ENCODE measurements around the gene AUTS2.
"Not testable (repeated sequence)": the region's sequence is repeated elsewhere in the genome, so short reads cannot be mapped to it uniquely, and the experiment has no call there.

Gene AUTS2

DNA sequence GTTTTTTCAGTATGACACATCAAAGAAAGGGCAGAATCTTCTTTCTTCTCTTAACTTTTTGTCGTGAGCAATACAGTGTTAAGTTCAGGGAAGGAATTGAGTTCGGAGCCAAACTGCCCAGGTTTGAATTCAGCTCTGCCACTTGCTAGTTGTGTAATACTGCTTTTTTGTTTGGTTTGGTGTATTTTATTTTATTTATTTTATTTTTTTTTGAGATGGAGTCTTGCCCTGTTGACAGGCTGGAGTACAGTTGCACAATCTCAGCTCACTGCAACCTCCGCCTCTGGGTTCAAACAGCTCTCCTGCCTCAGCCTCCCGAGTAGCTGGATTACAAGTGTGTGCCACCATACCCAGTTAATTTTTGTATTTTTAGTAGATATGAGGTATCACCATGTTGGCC lies 993.9 kb downstream of the AUTS2 start:
- 70% methylated on average over 4 of the region's 4 CpGs for WGBS
- H3K27ac ChIP-seq (ENCODE audit: low read depth, low read length): no peak overlapping the region
- H3K9me3 ChIP-seq (ENCODE audit: insufficient read depth, low read depth, low read length): no peaks in the 10 kb centered on the region
- H3K36me3 ChIP-seq (ENCODE audit: insufficient read depth, low read length): no peaks in the 10 kb centered on the region
- H3K9ac ChIP-seq (ENCODE audit: low read depth, low read length): no peak overlapping the region
- peaks cover 35% of the 10 kb centered on the region for H3K4me1 ChIP-seq (ENCODE audit: insufficient read depth, low read length)
- H3K4me3 ChIP-seq (ENCODE audit: low read length): no peak overlapping the region
- peaks cover 40% of the 10 kb centered on the region for H3K27me3 ChIP-seq (ENCODE audit: insufficient read depth, low read length)

DNA sequence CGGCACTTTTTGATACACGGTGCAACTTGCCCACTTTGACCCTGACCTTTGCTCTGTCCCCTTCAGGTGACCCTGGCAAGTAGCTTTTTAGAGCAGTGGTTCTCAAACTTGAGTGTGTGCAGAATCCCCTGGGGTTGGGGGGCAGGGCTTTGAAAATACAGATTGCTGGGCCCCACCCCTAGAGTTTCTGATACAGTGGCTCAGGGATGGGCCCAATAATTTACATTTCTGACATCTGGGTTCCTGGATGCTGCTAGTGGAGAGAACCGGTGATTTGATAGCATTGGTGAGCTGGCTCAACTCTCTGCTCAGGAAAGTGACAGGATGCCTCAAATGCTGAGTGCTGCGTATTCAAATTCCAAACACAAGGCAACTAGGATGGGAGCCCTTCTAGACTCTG lies 995.9 kb downstream of the AUTS2 start:
- Histone ChIP-seq H3K9ac (ENCODE audit: low read depth, low read length) (no peak overlapping the region), H3K27ac (ENCODE audit: low read depth, low read length) (no peak overlapping the region), H3K36me3 (ENCODE audit: insufficient read depth, low read length) (no peaks in the 10 kb centered on the region), H3K9me3 (ENCODE audit: insufficient read depth, low read depth, low read length) (no peaks in the 10 kb centered on the region), H3K4me1 (ENCODE audit: insufficient read depth, low read length) (peaks cover 21% of the 10 kb centered on the region), H3K27me3 (ENCODE audit: insufficient read depth, low read length) (peaks cover 60% of the 10 kb centered on the region), H3K4me3 (ENCODE audit: low read length) (no peak overlapping the region)
- WGBS: 79% methylated on average over 4 of the region's 4 CpGs

DNA sequence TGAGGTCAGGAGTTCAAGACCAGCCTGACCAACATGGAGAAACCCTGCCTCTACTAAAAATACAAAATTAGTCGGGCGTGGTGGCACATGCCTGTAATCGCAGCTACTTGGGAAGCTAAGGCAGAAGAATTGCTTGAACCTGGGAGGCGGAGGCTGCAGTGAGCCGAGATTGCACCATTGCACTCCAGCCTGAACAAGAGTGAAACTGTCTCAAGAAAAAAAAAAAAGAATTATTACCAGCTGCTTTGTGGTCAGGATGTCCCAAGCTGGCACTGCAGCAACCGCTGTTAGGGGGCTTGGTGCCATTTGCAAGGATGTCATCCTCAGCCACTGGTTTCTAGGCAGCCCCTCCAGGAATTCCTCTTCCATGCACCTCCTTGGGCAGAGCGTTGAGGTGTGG lies 996.6 kb downstream of the AUTS2 start:
- not testable (repeated sequence) for H3K9ac ChIP-seq (ENCODE audit: low read depth, low read length); H3K36me3 ChIP-seq (ENCODE audit: insufficient read depth, low read length); H3K4me3 ChIP-seq (ENCODE audit: low read length); H3K9me3 ChIP-seq (ENCODE audit: insufficient read depth, low read depth, low read length); H3K27ac ChIP-seq (ENCODE audit: low read depth, low read length)
- WGBS: 95% methylated on average over 7 of the region's 7 CpGs
- H3K27me3 ChIP-seq (ENCODE audit: insufficient read depth, low read length): peaks cover 67% of the 10 kb centered on the region
- peaks cover 23% of the 10 kb centered on the region for H3K4me1 ChIP-seq (ENCODE audit: insufficient read depth, low read length)

DNA sequence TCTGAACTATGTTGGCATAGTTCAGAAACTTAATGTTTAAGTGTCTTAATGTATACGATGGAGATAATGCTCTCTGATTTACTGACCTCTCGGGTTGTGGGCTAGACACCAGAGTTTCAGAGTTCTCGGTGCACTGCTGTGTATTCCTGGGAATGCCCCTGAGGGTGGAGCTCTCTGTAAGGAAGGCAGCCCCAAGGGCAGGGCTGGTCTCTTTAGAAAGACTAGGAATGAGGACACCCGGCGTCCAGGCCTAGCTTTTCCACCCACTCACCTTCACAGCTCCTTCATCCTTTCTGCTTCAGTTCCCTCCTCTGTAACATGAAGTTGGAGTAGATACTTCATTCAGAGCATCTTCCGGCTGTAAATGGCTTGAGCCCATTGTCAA lies 997.1 kb downstream of the AUTS2 start:
- no peak overlapping the region for H3K9ac ChIP-seq (ENCODE audit: low read depth, low read length)
- H3K27ac ChIP-seq (ENCODE audit: low read depth, low read length): no peak overlapping the region
- H3K27me3 ChIP-seq (ENCODE audit: insufficient read depth, low read length): peaks cover 69% of the 10 kb centered on the region

DNA sequence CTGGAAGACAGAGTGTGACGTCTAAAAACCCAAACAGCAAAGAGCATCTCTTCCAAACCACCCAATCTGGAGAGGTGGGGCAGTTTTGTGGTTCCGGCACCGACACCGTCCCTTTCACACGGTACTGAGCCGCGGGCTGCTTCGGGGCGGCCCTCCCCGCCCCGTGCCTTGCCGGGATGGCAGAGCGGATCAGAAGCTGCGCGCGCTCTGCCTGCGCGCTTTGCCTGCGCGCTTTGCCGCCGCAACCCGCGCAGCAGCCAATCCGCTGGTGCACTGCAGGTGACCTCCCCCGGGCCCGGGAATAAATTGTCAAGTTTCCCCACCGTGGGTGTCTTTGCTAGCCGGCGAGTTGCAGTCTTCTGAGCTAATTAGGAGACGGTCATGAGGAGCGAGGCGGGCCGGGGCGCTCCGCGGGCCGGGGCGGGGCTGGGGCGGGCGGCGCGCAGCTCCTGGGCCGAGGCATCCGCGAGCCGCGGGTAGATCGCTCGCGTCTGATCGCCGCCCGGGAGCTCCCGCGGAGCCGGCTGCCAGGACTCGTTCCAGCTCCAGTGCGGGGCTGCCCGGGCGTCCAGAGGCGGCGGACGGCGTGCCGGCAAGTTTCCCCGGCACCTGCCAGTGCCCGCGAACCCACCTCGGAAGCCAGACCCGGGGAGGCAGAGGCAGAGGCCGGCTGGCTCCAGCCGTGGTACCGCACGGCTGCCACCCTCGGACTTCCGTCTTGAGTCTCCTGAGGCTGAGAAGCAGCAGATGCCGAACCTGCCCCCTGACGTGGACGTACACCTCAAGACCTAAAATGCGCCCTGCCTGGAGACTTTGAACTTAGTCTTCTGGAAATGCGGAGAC lies 997.7 kb downstream of the AUTS2 start:
- peak overlapping the region; percentile 64 for H3K4me3 ChIP-seq (ENCODE audit: low read length)
- peaks cover 16% of the 10 kb centered on the region for H3K4me1 ChIP-seq (ENCODE audit: insufficient read depth, low read length)
- no peak overlapping the region for H3K27ac ChIP-seq (ENCODE audit: low read depth, low read length)
- WGBS: under 1% methylated on average over 82 of the region's 82 CpGs
- no peaks in the 10 kb centered on the region for H3K36me3 ChIP-seq (ENCODE audit: insufficient read depth, low read length)
- H3K9me3 ChIP-seq (ENCODE audit: insufficient read depth, low read depth, low read length): peaks cover 5% of the 10 kb centered on the region
- H3K27me3 ChIP-seq (ENCODE audit: insufficient read depth, low read length): peaks cover 69% of the 10 kb centered on the region
- H3K9ac ChIP-seq (ENCODE audit: low read depth, low read length): peak overlapping the region; percentile 17; the same call in 1 of the 2 replicates

More for the DNA sequence above, 997.1 kb downstream of the AUTS2 start:
- H3K4me3 ChIP-seq (ENCODE audit: low read length): peak overlapping the region; percentile 64
- no peaks in the 10 kb centered on the region for H3K36me3 ChIP-seq (ENCODE audit: insufficient read depth, low read length)
- H3K4me1 ChIP-seq (ENCODE audit: insufficient read depth, low read length): peaks cover 21% of the 10 kb centered on the region
- WGBS: 31% methylated on average over 5 of the region's 6 CpGs
- H3K9me3 ChIP-seq (ENCODE audit: insufficient read depth, low read depth, low read length): no peaks in the 10 kb centered on the region

DNA sequence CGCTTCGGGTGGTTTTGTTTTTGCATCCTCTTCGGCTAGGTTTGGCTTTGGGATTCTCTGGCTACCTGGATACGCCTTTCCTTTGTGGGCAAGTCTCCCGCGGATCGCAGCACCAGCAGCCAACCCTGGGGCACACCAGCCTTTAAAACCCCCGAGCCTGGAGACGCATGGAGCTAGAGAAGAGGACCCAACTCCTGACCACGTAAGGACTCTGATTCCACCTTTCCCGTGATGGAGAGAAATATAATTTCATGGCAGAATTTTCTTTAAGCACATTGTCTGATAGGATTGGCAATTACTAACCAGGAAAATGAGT lies 998.3 kb downstream of the AUTS2 start:
- 5% methylated on average over 11 of the region's 11 CpGs for WGBS
- Histone ChIP-seq H3K4me3 (ENCODE audit: low read length) (peak overlapping the region; percentile 64), H3K4me1 (ENCODE audit: insufficient read depth, low read length) (peaks cover 16% of the 10 kb centered on the region), H3K27ac (ENCODE audit: low read depth, low read length) (no peak overlapping the region), H3K9ac (ENCODE audit: low read depth, low read length) (peak overlapping the region; percentile 17; the same call in 1 of the 2 replicates), H3K27me3 (ENCODE audit: insufficient read depth, low read length) (peaks cover 69% of the 10 kb centered on the region), H3K36me3 (ENCODE audit: insufficient read depth, low read length) (no peaks in the 10 kb centered on the region), H3K9me3 (ENCODE audit: insufficient read depth, low read depth, low read length) (peaks cover 9% of the 10 kb centered on the region)

DNA sequence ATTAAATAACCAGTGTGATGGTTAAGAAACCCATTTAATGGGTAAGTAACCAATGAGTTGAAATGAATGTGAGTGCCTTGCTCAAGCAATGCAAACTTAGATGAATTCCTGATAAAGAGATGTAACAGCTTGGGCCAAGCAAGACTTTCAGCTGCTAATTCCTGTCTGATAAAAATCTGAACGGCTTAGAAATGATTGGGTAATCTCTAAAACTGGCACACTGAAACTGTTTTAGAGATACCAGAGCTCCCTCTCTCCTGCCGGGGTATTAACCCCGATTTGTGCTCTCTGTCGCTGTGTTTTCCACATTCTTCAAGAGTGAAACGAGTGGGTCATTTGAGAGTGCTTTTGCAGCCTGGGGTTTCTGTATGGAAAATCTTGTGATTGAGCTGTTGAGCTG lies 998.8 kb downstream of the AUTS2 start:
- Histone ChIP-seq H3K4me3 (ENCODE audit: low read length) (peak overlapping the region; percentile 64), H3K27me3 (ENCODE audit: insufficient read depth, low read length) (peaks cover 69% of the 10 kb centered on the region)
- 36% methylated on average over 5 of the region's 5 CpGs for WGBS

DNA sequence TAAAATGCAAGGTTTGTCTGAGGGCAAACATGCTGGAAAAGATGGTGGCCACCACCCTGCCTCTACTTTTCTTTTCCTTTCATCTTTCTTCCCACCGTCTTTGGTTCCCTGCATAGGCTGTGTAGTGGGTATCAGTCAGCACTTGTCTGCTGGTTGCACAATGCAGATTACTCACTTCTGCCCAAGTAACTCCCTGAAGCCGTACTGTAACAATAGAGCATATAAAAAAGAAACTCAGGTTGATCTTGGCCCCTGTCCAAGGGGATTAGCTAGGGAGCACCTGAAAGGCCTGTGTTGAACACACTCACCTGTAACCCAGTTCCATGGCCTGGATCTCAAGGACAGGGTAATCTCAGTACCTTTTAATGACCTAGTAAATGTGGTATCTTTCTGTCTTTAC lies 1000.7 kb downstream of the AUTS2 start:
- Histone ChIP-seq H3K27me3 (ENCODE audit: insufficient read depth, low read length) (peaks cover 60% of the 10 kb centered on the region), H3K4me3 (ENCODE audit: low read length) (no peak overlapping the region), H3K36me3 (ENCODE audit: insufficient read depth, low read length) (no peaks in the 10 kb centered on the region), H3K9me3 (ENCODE audit: insufficient read depth, low read depth, low read length) (peaks cover 9% of the 10 kb centered on the region), H3K9ac (ENCODE audit: low read depth, low read length) (no peak overlapping the region), H3K4me1 (ENCODE audit: insufficient read depth, low read length) (peaks cover 16% of the 10 kb centered on the region), H3K27ac (ENCODE audit: low read depth, low read length) (no peak overlapping the region)
- WGBS: 92% methylated on average over 2 of the region's 2 CpGs

More for the DNA sequence above, 998.8 kb downstream of the AUTS2 start:
- no peak overlapping the region for H3K9ac ChIP-seq (ENCODE audit: low read depth, low read length)
- no peak overlapping the region for H3K27ac ChIP-seq (ENCODE audit: low read depth, low read length)
- no peaks in the 10 kb centered on the region for H3K36me3 ChIP-seq (ENCODE audit: insufficient read depth, low read length)
- H3K9me3 ChIP-seq (ENCODE audit: insufficient read depth, low read depth, low read length): peaks cover 9% of the 10 kb centered on the region
- peaks cover 16% of the 10 kb centered on the region for H3K4me1 ChIP-seq (ENCODE audit: insufficient read depth, low read length)

DNA sequence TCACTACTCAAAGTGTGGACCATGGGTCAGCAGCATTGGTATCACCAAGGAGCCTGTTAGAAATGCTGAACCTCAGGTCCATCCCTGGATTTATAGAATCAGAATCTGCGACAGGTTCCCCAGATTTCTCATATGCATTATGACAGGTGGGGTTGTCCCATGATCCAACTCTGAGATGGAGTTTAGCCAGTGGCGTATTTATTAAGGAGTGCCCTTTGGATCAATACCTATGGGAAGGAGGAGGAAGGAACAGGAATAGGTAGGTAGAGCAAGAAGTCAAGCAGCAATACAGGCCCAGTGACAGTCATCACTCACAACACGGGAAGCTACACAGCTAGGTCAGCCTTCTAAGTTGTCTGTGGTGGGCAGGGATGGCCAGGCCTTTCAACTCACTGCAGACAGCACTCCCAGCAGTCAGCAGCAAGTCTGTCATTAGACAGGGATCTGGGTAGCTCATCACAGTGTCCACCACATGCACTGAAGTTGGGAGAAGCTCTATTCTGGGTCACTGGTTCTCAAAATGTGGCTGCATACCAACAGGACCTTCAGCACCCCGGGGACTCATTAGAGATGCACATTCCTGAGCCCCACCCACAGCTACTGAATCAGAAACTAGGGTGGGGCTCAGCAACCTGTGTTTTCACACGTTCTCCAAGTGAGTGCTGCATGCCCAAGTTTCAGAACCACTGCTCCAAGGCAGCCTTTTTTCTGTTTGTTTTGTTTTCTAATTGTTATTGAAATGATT lies 1001.3 kb downstream of the AUTS2 start:
- Histone ChIP-seq H3K36me3 (ENCODE audit: insufficient read depth, low read length) (no peaks in the 10 kb centered on the region), H3K9me3 (ENCODE audit: insufficient read depth, low read depth, low read length) (peaks cover 11% of the 10 kb centered on the region), H3K4me3 (ENCODE audit: low read length) (no peak overlapping the region), H3K4me1 (ENCODE audit: insufficient read depth, low read length) (peaks cover 16% of the 10 kb centered on the region), H3K9ac (ENCODE audit: low read depth, low read length) (no peak overlapping the region), H3K27me3 (ENCODE audit: insufficient read depth, low read length) (peaks cover 53% of the 10 kb centered on the region), H3K27ac (ENCODE audit: low read depth, low read length) (no peak overlapping the region)
- 65% methylated on average over 5 of the region's 5 CpGs for WGBS

DNA sequence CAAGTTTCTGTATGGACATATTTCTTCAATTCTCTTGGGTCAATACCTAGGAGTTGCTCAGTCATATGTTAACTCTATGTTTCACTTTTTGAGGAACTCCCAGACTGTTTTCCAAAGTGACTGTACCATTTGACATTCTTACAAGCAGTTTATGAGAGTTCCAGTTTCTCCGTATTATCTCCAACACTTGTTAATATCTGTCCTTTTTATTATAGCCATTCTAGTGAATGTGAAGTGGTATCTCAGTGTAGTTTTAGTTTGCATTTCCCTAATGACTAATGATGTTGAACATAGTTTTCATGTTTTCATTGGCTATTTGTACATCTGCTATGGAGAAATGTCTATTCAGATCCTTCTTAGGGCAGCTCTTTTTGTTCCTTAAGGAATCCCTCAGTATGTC lies 1002.7 kb downstream of the AUTS2 start:
- Histone ChIP-seq H3K4me3 (ENCODE audit: low read length) (no peak overlapping the region), H3K9me3 (ENCODE audit: insufficient read depth, low read depth, low read length) (peaks cover 13% of the 10 kb centered on the region), H3K36me3 (ENCODE audit: insufficient read depth, low read length) (no peaks in the 10 kb centered on the region), H3K27me3 (ENCODE audit: insufficient read depth, low read length) (peaks cover 40% of the 10 kb centered on the region), H3K4me1 (ENCODE audit: insufficient read depth, low read length) (peaks cover 16% of the 10 kb centered on the region), H3K27ac (ENCODE audit: low read depth, low read length) (no peak overlapping the region), H3K9ac (ENCODE audit: low read depth, low read length) (no peak overlapping the region)
- no CpG with 5 or more reads among the region's 1 CpG for WGBS

DNA sequence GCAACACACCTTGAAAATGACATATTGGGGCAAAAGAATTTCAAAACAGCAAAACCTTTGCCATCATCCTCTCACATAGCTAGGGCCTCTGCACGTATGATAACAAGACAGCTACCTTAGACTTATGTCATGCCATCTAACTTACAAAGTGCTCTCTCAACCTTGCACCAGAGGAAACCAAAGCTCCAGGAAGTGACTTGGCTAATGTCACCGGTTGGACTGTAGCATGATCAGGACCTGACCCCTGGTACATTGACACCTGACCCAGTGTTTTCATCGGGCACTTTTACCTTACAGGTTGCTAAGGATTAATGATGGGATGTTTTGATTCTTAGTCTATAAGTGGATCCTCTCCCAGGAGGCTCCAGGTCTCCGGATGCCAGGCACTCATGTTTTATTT lies 1003.8 kb downstream of the AUTS2 start:
- Histone ChIP-seq H3K9me3 (ENCODE audit: insufficient read depth, low read depth, low read length) (peaks cover 13% of the 10 kb centered on the region), H3K4me3 (ENCODE audit: low read length) (no peak overlapping the region), H3K27me3 (ENCODE audit: insufficient read depth, low read length) (peaks cover 30% of the 10 kb centered on the region), H3K9ac (ENCODE audit: low read depth, low read length) (no peak overlapping the region), H3K27ac (ENCODE audit: low read depth, low read length) (no peak overlapping the region), H3K4me1 (ENCODE audit: insufficient read depth, low read length) (peaks cover 9% of the 10 kb centered on the region), H3K36me3 (ENCODE audit: insufficient read depth, low read length) (no peaks in the 10 kb centered on the region)
- 73% methylated on average over 4 of the region's 4 CpGs for WGBS
